ENCODE measurements around the gene ART4.

Gene ART4

GRCh38 chr12:14782756-14783155, 60.6 kb downstream of the ART4 start:
- peaks cover 30% of the 10 kb centered on the region for H3K36me3 Mint-ChIP-seq (ENCODE audit: low read depth)
- no peaks in the 10 kb centered on the region for H3K27me3 Mint-ChIP-seq (ENCODE audit: low read depth)
- H3K4me1 Mint-ChIP-seq = no peaks in the 10 kb centered on the region
- H3K27ac Mint-ChIP-seq = no peak overlapping the region
- no peaks in the 10 kb centered on the region for H3K9me3 Mint-ChIP-seq
- no peak for TF ChIP-seq CTCF (IDR thresholded peaks at IDR 0.05; ENCODE audit: unreplicated experiment in 3 of 3)
- no peak overlapping the region for H3K4me3 Mint-ChIP-seq

DNA sequence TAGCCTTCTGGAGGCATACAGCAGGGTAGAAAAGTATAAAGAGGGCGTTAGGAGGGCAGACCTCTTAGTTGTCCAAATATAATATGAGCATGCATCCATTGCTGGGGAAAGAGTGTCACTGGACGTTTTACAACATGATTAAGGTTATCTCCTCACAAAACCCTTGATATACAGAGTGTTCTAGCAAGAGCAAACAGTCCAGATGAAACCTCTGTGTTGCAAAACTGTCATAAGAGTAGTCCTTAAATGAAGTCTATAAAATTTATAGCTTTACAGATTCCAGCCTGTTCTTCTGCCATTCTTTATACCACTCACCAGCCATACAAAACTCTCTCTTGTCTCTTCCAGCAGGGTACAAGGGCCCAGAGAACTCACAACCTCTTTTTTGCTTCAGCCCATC, 61.8 kb downstream of the ART4 start:
- Mint-ChIP-seq H3K4me3 (no peak overlapping the region), H3K27ac (no peak overlapping the region), H3K36me3 (ENCODE audit: low read depth) (peaks cover 18% of the 10 kb centered on the region), H3K4me1 (peaks cover 6% of the 10 kb centered on the region), H3K27me3 (ENCODE audit: low read depth) (no peaks in the 10 kb centered on the region), H3K9me3 (no peaks in the 10 kb centered on the region)
- TF ChIP-seq CTCF (IDR thresholded peaks at IDR 0.05; ENCODE audit: unreplicated experiment in 3 of 3) = no peak

GRCh38 chr12:14780859-14781258, 62.5 kb downstream of the ART4 start:
- TF ChIP-seq CTCF (IDR thresholded peaks at IDR 0.05; ENCODE audit: unreplicated experiment in 3 of 3) = no peak
- no peaks in the 10 kb centered on the region for H3K27me3 Mint-ChIP-seq (ENCODE audit: low read depth)
- H3K4me1 Mint-ChIP-seq = peaks cover 13% of the 10 kb centered on the region
- peaks cover 17% of the 10 kb centered on the region for H3K36me3 Mint-ChIP-seq (ENCODE audit: low read depth)
- H3K4me3 Mint-ChIP-seq = no peak overlapping the region
- H3K9me3 Mint-ChIP-seq = no peaks in the 10 kb centered on the region
- no peak overlapping the region for H3K27ac Mint-ChIP-seq

- H3K27ac Mint-ChIP-seq = peak overlapping the region in 1 of 3 experiments; percentile 2
- no peak overlapping the region for H3K4me3 Mint-ChIP-seq
- no peak for TF ChIP-seq CTCF (IDR thresholded peaks at IDR 0.05; ENCODE audit: unreplicated experiment in 3 of 3)
Measured at GRCh38 chr12:14779834-14780233, 63.5 kb downstream of the ART4 start.

DNA sequence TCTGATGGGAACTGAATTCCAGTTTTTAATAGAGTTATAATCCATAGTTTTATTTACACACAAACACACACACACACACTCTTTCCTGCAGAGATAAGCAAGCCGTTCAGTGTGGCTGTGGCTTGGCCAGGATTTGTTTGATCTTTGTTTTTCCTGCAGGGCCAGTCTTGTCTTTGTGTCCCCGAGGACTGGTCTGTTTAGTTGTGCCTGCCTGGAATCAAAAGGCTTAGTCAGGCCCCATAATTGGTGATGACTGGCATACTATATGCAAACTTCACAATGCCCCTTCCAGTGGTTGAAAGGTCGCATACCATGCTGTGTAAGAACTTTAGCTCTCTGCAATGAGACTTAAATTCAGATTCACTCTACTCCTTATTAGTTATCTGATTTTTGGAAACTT, 66.1 kb downstream of the ART4 start:
- Mint-ChIP-seq H3K36me3 (ENCODE audit: low read depth) (no peaks in the 10 kb centered on the region), H3K9me3 (no peaks in the 10 kb centered on the region), H3K4me3 (peak overlapping the region in 1 of 3 experiments; percentile 95), H3K27me3 (ENCODE audit: low read depth) (no peaks in the 10 kb centered on the region), H3K27ac (peak overlapping the region in 2 of 3 experiments; percentile 95 to 100), H3K4me1 (peaks cover 27% of the 10 kb centered on the region)
- no peak for TF ChIP-seq CTCF (IDR thresholded peaks at IDR 0.05; ENCODE audit: unreplicated experiment in 3 of 3)

More at GRCh38 chr12:14779834-14780233, 63.5 kb downstream of the ART4 start:
- Mint-ChIP-seq H3K9me3 (no peaks in the 10 kb centered on the region), H3K36me3 (ENCODE audit: low read depth) (peaks cover 10% of the 10 kb centered on the region), H3K4me1 (peaks cover 21% of the 10 kb centered on the region), H3K27me3 (ENCODE audit: low read depth) (no peaks in the 10 kb centered on the region)

GRCh38 chr12:14776236-14776961, 66.9 kb downstream of the ART4 start:
- H3K27ac Mint-ChIP-seq = peak overlapping the region; percentile 95 to 100 (median 98)
- TF ChIP-seq CTCF (IDR thresholded peaks at IDR 0.05; ENCODE audit: unreplicated experiment in 3 of 3) = peak; percentile 16 to 33 (median 32)
- H3K27me3 Mint-ChIP-seq (ENCODE audit: low read depth) = no peaks in the 10 kb centered on the region
- peak overlapping the region; percentile 95 to 99 (median 97) for H3K4me3 Mint-ChIP-seq
- peaks cover 33% of the 10 kb centered on the region for H3K4me1 Mint-ChIP-seq
- H3K9me3 Mint-ChIP-seq = no peaks in the 10 kb centered on the region
- no peaks in the 10 kb centered on the region for H3K36me3 Mint-ChIP-seq (ENCODE audit: low read depth)

All from nephron (organoid).